Measurements from ENCODE around the gene EPHB2.

The EPHB2 gene

DNA sequence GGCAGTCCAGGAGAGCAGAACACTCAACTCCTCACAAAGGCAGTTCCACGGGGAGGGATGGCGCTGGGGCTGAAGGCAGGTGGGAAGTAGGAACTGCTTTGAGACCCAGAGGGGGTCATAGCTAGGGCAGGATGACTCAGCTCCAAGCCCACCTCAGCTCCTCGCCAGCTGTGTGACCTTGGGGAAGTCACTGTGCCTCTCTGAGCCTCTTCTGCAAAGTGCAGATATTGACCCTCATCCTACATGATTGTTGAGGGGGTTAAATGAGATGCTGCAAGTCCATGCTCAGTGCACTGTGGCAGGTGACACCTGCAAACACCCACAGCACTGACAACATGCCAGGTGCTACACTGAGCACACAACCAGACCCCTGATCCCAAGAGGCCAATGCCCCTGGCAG is 168.8 kb downstream of the EPHB2 start:
- Histone ChIP-seq H3K36me3 (ENCODE audit: control insufficient read depth in 1 of 2, insufficient read depth in 2 of 2, low read depth in 1 of 2, low read length in 2 of 2) (peaks cover 0 to 50% of the 10 kb centered on the region in 2 experiments), H2BK15ac (ENCODE audit: low read depth, poor library complexity, severe bottlenecking) (no peak overlapping the region), H3K9me3 (ENCODE audit: control insufficient read depth, low read length) (no peaks in the 10 kb centered on the region), H4K8ac (ENCODE audit: low read length) (no peak overlapping the region), H3K79me1 (replicated peaks; ENCODE audit: low read length, poor library complexity, severe bottlenecking) (peaks cover 8% of the 10 kb centered on the region), H3K9ac (ENCODE audit: low read length) (no peak overlapping the region), H2AFZ (ENCODE audit: low read depth, low read length) (no peak overlapping the region), H3K18ac (ENCODE audit: low read depth in 1 of 2, low read length in 2 of 2) (no peak overlapping the region), H3K4me2 (ENCODE audit: low read length, poor library complexity, severe bottlenecking) (no peak overlapping the region), H2BK5ac (ENCODE audit: low read depth, low read length, poor library complexity, severe bottlenecking) (no peak overlapping the region), H3K23ac (ENCODE audit: low read length in 2 of 2) (no peak overlapping the region), H3K4me1 (ENCODE audit: control insufficient read depth, insufficient read depth, low read depth, low read length) (peaks cover 47% of the 10 kb centered on the region), H4K91ac (ENCODE audit: low read length) (no peak overlapping the region), H2BK120ac (ENCODE audit: low read depth, low read length) (no peak overlapping the region), H2AK5ac (ENCODE audit: low read length, severe bottlenecking) (peak overlapping the region; percentile 21), H3K4me3 (ENCODE audit: insufficient read depth in 1 of 2, low read depth in 1 of 2, low read length in 2 of 2) (no peak overlapping the region), H3K14ac (ENCODE audit: low read length in 2 of 2) (no peak overlapping the region), H3K27ac (ENCODE audit: low read length, poor library complexity, severe bottlenecking) (no peak overlapping the region), H3K27me3 (ENCODE audit: control insufficient read depth in 1 of 2, insufficient read depth in 1 of 2, low read length in 2 of 2) (peaks cover 0 to 39% of the 10 kb centered on the region in 2 experiments), H2BK12ac (ENCODE audit: low read length in 2 of 2) (no peak overlapping the region), H3K4ac (ENCODE audit: low read depth in 1 of 2, low read length in 2 of 2) (no peak overlapping the region)
- DNase-seq: no peak
- 67% methylated on average over 3 of the region's 3 CpGs for WGBS

DNA sequence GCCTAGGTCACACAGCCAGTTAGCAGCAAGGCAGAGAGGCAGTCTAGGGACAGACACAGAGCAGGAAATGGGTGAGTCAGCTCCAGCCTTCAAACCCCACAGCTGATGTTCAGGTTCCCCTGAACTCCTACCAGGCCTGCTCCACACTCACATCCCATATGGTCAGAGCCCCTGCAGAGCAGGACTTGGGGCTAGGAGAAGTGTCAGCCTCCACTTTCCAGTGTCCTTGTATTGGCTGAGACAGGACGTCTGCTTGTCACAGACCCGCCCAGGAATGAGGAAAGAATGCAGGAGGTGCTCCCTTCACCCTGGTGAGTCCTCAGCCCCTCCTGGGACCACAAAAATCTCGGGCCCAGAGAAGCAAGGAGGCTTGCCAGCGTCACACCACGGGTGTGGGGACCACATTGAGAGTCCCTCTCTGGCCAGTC is 169.5 kb downstream of the EPHB2 start:
- H3K23ac ChIP-seq (ENCODE audit: low read length in 2 of 2): no peak overlapping the region
- H3K4ac ChIP-seq (ENCODE audit: low read depth in 1 of 2, low read length in 2 of 2): no peak overlapping the region
- peak; percentile 65 for DNase-seq
- no peak overlapping the region for H3K4me2 ChIP-seq (ENCODE audit: low read length, poor library complexity, severe bottlenecking)
- H2BK5ac ChIP-seq (ENCODE audit: low read depth, low read length, poor library complexity, severe bottlenecking): no peak overlapping the region
- 52% methylated on average over 5 of the region's 5 CpGs for WGBS
- peaks cover 0 to 39% of the 10 kb centered on the region in 2 experiments for H3K27me3 ChIP-seq (ENCODE audit: control insufficient read depth in 1 of 2, insufficient read depth in 1 of 2, low read length in 2 of 2)
- no peak overlapping the region for H3K18ac ChIP-seq (ENCODE audit: low read depth in 1 of 2, low read length in 2 of 2)
- no peak overlapping the region for H3K9ac ChIP-seq (ENCODE audit: low read length)
- no peak overlapping the region for H2AFZ ChIP-seq (ENCODE audit: low read depth, low read length)
- no peak overlapping the region for H2BK120ac ChIP-seq (ENCODE audit: low read depth, low read length)
- peaks cover 7% of the 10 kb centered on the region for H3K79me1 ChIP-seq (replicated peaks; ENCODE audit: low read length, poor library complexity, severe bottlenecking)
- no peak overlapping the region for H2BK15ac ChIP-seq (ENCODE audit: low read depth, poor library complexity, severe bottlenecking)
- H3K14ac ChIP-seq (ENCODE audit: low read length in 2 of 2): no peak overlapping the region
- H3K9me3 ChIP-seq (ENCODE audit: control insufficient read depth, low read length): no peaks in the 10 kb centered on the region
- H2AK5ac ChIP-seq (ENCODE audit: low read length, severe bottlenecking): peak overlapping the region; percentile 21
- H3K4me3 ChIP-seq (ENCODE audit: insufficient read depth in 1 of 2, low read depth in 1 of 2, low read length in 2 of 2): no peak overlapping the region
- H4K8ac ChIP-seq (ENCODE audit: low read length): no peak overlapping the region
- no peak overlapping the region for H4K91ac ChIP-seq (ENCODE audit: low read length)
- peak overlapping the region; percentile 22 for H3K27ac ChIP-seq (ENCODE audit: low read length, poor library complexity, severe bottlenecking)
- H3K36me3 ChIP-seq (ENCODE audit: control insufficient read depth in 1 of 2, insufficient read depth in 2 of 2, low read depth in 1 of 2, low read length in 2 of 2): peaks cover 0 to 56% of the 10 kb centered on the region in 2 experiments
- no peak overlapping the region for H2BK12ac ChIP-seq (ENCODE audit: low read length in 2 of 2)
- peaks cover 46% of the 10 kb centered on the region for H3K4me1 ChIP-seq (ENCODE audit: control insufficient read depth, insufficient read depth, low read depth, low read length)

DNA sequence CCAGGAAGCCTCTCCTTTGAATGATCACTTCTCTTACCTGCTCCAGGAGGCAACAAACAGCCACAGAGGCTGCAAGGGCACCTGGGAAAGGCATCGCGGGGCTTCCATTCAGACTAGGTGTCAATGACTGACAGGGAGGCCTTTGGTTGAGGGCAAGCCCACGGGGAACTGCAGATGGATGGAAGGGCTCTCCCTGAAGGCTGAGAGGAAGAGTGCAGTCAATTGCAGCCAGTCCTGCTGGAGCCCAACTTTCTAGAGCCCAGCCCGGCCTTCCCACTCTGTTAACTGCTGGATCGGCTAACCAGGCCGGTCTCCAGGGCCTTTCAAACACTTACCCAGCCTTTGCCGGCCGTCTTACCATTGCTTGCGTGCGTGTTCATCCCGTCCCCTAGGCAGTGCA is 172.8 kb downstream of the EPHB2 start:
- H3K9me3 ChIP-seq (ENCODE audit: control insufficient read depth, low read length): no peaks in the 10 kb centered on the region
- H3K9ac ChIP-seq (ENCODE audit: low read length): no peak overlapping the region
- no peak overlapping the region for H2AFZ ChIP-seq (ENCODE audit: low read depth, low read length)
- H3K79me1 ChIP-seq (replicated peaks; ENCODE audit: low read length, poor library complexity, severe bottlenecking): no peaks in the 10 kb centered on the region
- no peak overlapping the region for H2BK5ac ChIP-seq (ENCODE audit: low read depth, low read length, poor library complexity, severe bottlenecking)
- H4K8ac ChIP-seq (ENCODE audit: low read length): no peak overlapping the region
- H2BK120ac ChIP-seq (ENCODE audit: low read depth, low read length): no peak overlapping the region
- no peak for DNase-seq
- H4K91ac ChIP-seq (ENCODE audit: low read length): no peak overlapping the region
- H3K14ac ChIP-seq (ENCODE audit: low read length in 2 of 2): peak overlapping the region in 1 of 2 experiments; percentile 22
- peaks cover 0 to 67% of the 10 kb centered on the region in 2 experiments for H3K36me3 ChIP-seq (ENCODE audit: control insufficient read depth in 1 of 2, insufficient read depth in 2 of 2, low read depth in 1 of 2, low read length in 2 of 2)
- H3K4me1 ChIP-seq (ENCODE audit: control insufficient read depth, insufficient read depth, low read depth, low read length): peaks cover 34% of the 10 kb centered on the region
- H2BK12ac ChIP-seq (ENCODE audit: low read length in 2 of 2): no peak overlapping the region
- H2BK15ac ChIP-seq (ENCODE audit: low read depth, poor library complexity, severe bottlenecking): no peak overlapping the region
- WGBS: 80% methylated on average over 11 of the region's 11 CpGs
- H3K18ac ChIP-seq (ENCODE audit: low read depth in 1 of 2, low read length in 2 of 2): no peak overlapping the region
- no peak overlapping the region for H3K4me3 ChIP-seq (ENCODE audit: insufficient read depth in 1 of 2, low read depth in 1 of 2, low read length in 2 of 2)
- no peak overlapping the region for H3K4me2 ChIP-seq (ENCODE audit: low read length, poor library complexity, severe bottlenecking)
- H2AK5ac ChIP-seq (ENCODE audit: low read length, severe bottlenecking): no peak overlapping the region
- no peak overlapping the region for H3K27ac ChIP-seq (ENCODE audit: low read length, poor library complexity, severe bottlenecking)
- H3K27me3 ChIP-seq (ENCODE audit: control insufficient read depth in 1 of 2, insufficient read depth in 1 of 2, low read length in 2 of 2): peaks cover 0 to 34% of the 10 kb centered on the region in 2 experiments
- H3K4ac ChIP-seq (ENCODE audit: low read depth in 1 of 2, low read length in 2 of 2): no peak overlapping the region
- no peak overlapping the region for H3K23ac ChIP-seq (ENCODE audit: low read length in 2 of 2)

GRCh38 chr1:22884806-22885530 is 174.3 kb downstream of the EPHB2 start:
- 81% methylated on average over 12 of the region's 16 CpGs for WGBS
- no peak overlapping the region for H2AK5ac ChIP-seq (ENCODE audit: low read length, severe bottlenecking)

More at GRCh38 chr1:22884806-22885530, 174.3 kb downstream of the EPHB2 start:
- no peak overlapping the region for H4K91ac ChIP-seq (ENCODE audit: low read length)
- no peaks in the 10 kb centered on the region for H3K9me3 ChIP-seq (ENCODE audit: control insufficient read depth, low read length)
- H3K27ac ChIP-seq (ENCODE audit: low read length, poor library complexity, severe bottlenecking): no peak overlapping the region
- H3K4ac ChIP-seq (ENCODE audit: low read depth in 1 of 2, low read length in 2 of 2): no peak overlapping the region
- no peak overlapping the region for H2BK15ac ChIP-seq (ENCODE audit: low read depth, poor library complexity, severe bottlenecking)
- no peak overlapping the region for H2BK5ac ChIP-seq (ENCODE audit: low read depth, low read length, poor library complexity, severe bottlenecking)
- H3K27me3 ChIP-seq (ENCODE audit: control insufficient read depth in 1 of 2, insufficient read depth in 1 of 2, low read length in 2 of 2): peaks cover 0 to 26% of the 10 kb centered on the region in 2 experiments
- no peak overlapping the region for H2BK120ac ChIP-seq (ENCODE audit: low read depth, low read length)
- H3K4me1 ChIP-seq (ENCODE audit: control insufficient read depth, insufficient read depth, low read depth, low read length): peaks cover 31% of the 10 kb centered on the region
- H3K18ac ChIP-seq (ENCODE audit: low read depth in 1 of 2, low read length in 2 of 2): no peak overlapping the region
- H3K23ac ChIP-seq (ENCODE audit: low read length in 2 of 2): no peak overlapping the region
- no peak overlapping the region for H3K4me3 ChIP-seq (ENCODE audit: insufficient read depth in 1 of 2, low read depth in 1 of 2, low read length in 2 of 2)
- H3K14ac ChIP-seq (ENCODE audit: low read length in 2 of 2): no peak overlapping the region
- no peak overlapping the region for H4K8ac ChIP-seq (ENCODE audit: low read length)
- H3K9ac ChIP-seq (ENCODE audit: low read length): no peak overlapping the region
- H3K79me1 ChIP-seq (replicated peaks; ENCODE audit: low read length, poor library complexity, severe bottlenecking): no peaks in the 10 kb centered on the region
- no peak overlapping the region for H2AFZ ChIP-seq (ENCODE audit: low read depth, low read length)
- no peak for DNase-seq
- no peak overlapping the region for H2BK12ac ChIP-seq (ENCODE audit: low read length in 2 of 2)
- H3K4me2 ChIP-seq (ENCODE audit: low read length, poor library complexity, severe bottlenecking): no peak overlapping the region
- peaks cover 0 to 52% of the 10 kb centered on the region in 2 experiments for H3K36me3 ChIP-seq (ENCODE audit: control insufficient read depth in 1 of 2, insufficient read depth in 2 of 2, low read depth in 1 of 2, low read length in 2 of 2)

Data from mesenchymal stem cell (in vitro differentiated cells and primary cell).